Natural killer cell treated with Interleukin-12 subunit alpha and Interleukin-12 subunit beta and Interleukin-15 and Interleukin-18, amount 100 ng/mL, for 72 hours (primary cell): ENCODE data around the gene ZNF280B. TPM values are rescaled to one million over a fixed set of nuclear protein-coding genes. Genes with fewer than 3 reads are reported as not detected.
"Not testable (repeated sequence)": the region's sequence is repeated elsewhere in the genome, so short reads cannot be mapped to it uniquely, and the experiment has no call there.

ENCODE experiments used
- ATAC-seq, 2 donors: fragments of 150-1000 bp; cut with Tn5 transposase in 1 of 2; sonication (Bioruptor Pico), chemical (Tn5 transposase) in 1 of 2; 2 replicates each; pipeline ENCODE4 v1.10.0; 2021
- DNase-seq: peaks from one replicate; pipeline ENCODE4 v3.0.0; 2022; ENCODE audit warnings: low spot score
- H3K27ac Mint-ChIP-seq, 2 donors: 1 replicate in 1 of 2; 2 replicates in 1 of 2; pipeline ENCODE4 v1.8.0; 2022; ENCODE audit warnings: mixed read lengths in 2 of 2, mild to moderate bottlenecking in 1 of 2, moderate library complexity in 1 of 2
- H3K27me3 Mint-ChIP-seq, 2 donors: 1 replicate in 1 of 2; 2 replicates in 1 of 2; pipeline ENCODE4 v1.8.0; 2022; ENCODE audit warnings: mixed read lengths in 2 of 2
- H3K36me3 Mint-ChIP-seq: one replicate; pipeline ENCODE4 v1.8.0; 2022; ENCODE audit warnings: mixed read lengths
- H3K4me1 Mint-ChIP-seq, 2 donors: 1 replicate in 1 of 2; 2 replicates in 1 of 2; pipeline ENCODE4 v1.8.0; 2022; ENCODE audit warnings: low read depth in 2 of 2, mixed read lengths in 2 of 2, mild to moderate bottlenecking in 1 of 2
- H3K4me3 Mint-ChIP-seq: one replicate; pipeline ENCODE4 v1.8.0; 2022; ENCODE audit warnings: mixed read lengths
- H3K9me3 Mint-ChIP-seq: 2 replicates; pipeline ENCODE4 v1.8.0; 2022; ENCODE audit warnings: mixed read lengths
- total RNA-seq, 2 donors: library from RNA; stranded (reverse); gene quantifications; one replicate each; pipeline ENCODE4 v1.2.3, GENCODE V29; 2022

The ZNF280B gene
- total RNA-seq, 2 donors from 2014 or later = 3.3 to 4.1 TPM

GRCh38 chr22:22479116-22479515 lies 29.4 kb downstream of the ZNF280B start:
- ATAC-seq = no peak
- Mint-ChIP-seq H3K27ac (no peak overlapping the region), H3K36me3 (no peaks in the 10 kb centered on the region), H3K4me1 (no peaks in the 10 kb centered on the region), H3K27me3 (no peaks in the 10 kb centered on the region), H3K4me3 (no peak overlapping the region), H3K9me3 (no peaks in the 10 kb centered on the region)
- DNase-seq = no peak

- ATAC-seq (no peak), DNase-seq (no peak)
- Mint-ChIP-seq H3K4me1 (no peaks in the 10 kb centered on the region), H3K36me3 (no peaks in the 10 kb centered on the region), H3K9me3 (no peaks in the 10 kb centered on the region), H3K4me3 (no peak overlapping the region), H3K27me3 (no peaks in the 10 kb centered on the region), H3K27ac (no peak overlapping the region)
Measured at GRCh38 chr22:22478470-22478869, 30.1 kb downstream of the ZNF280B start.

GRCh38 chr22:22474733-22475132 lies 33.8 kb downstream of the ZNF280B start:
- Mint-ChIP-seq H3K36me3 (peaks cover 2% of the 10 kb centered on the region), H3K9me3 (peaks cover 2% of the 10 kb centered on the region), H3K4me3 (no peak overlapping the region), H3K27ac (no peak overlapping the region), H3K27me3 (peaks cover 0 to 6% of the 10 kb centered on the region in 2 donors), H3K4me1 (no peaks in the 10 kb centered on the region)
- no peak for DNase-seq
- no peak for ATAC-seq

- not testable (repeated sequence) for DNase-seq, H3K27ac Mint-ChIP-seq, H3K4me3 Mint-ChIP-seq, ATAC-seq, H3K9me3 Mint-ChIP-seq, H3K4me1 Mint-ChIP-seq
- Mint-ChIP-seq H3K27me3 (peaks cover 0 to 17% of the 10 kb centered on the region in 2 donors), H3K36me3 (peaks cover 10% of the 10 kb centered on the region)
Measured at GRCh38 chr22:22471104-22471503, 37.4 kb downstream of the ZNF280B start.

- no peak for ATAC-seq
- Mint-ChIP-seq H3K4me3 (no peak overlapping the region), H3K27ac (no peak overlapping the region), H3K4me1 (no peaks in the 10 kb centered on the region), H3K36me3 (peaks cover 10% of the 10 kb centered on the region), H3K9me3 (peaks cover 10% of the 10 kb centered on the region), H3K27me3 (peaks cover 6 to 18% of the 10 kb centered on the region in 2 donors)
- no peak for DNase-seq
Measured at GRCh38 chr22:22469527-22469926, 39.0 kb downstream of the ZNF280B start.

- H3K4me3 Mint-ChIP-seq, H3K27ac Mint-ChIP-seq, ATAC-seq, H3K9me3 Mint-ChIP-seq, DNase-seq, H3K4me1 Mint-ChIP-seq: not testable (repeated sequence)
- Mint-ChIP-seq H3K36me3 (peaks cover 10% of the 10 kb centered on the region), H3K27me3 (peaks cover 12 to 23% of the 10 kb centered on the region in 2 donors)
Measured at GRCh38 chr22:22468794-22469469, 39.6 kb downstream of the ZNF280B start.

GRCh38 chr22:22467112-22467511 lies 41.4 kb downstream of the ZNF280B start:
- Mint-ChIP-seq H3K27ac (no peak overlapping the region), H3K9me3 (peaks cover 10% of the 10 kb centered on the region), H3K4me3 (no peak overlapping the region), H3K36me3 (peaks cover 10% of the 10 kb centered on the region), H3K27me3 (peaks cover 16 to 33% of the 10 kb centered on the region in 2 donors), H3K4me1 (no peaks in the 10 kb centered on the region)
- ATAC-seq = no peak
- DNase-seq = no peak

- H3K9me3 Mint-ChIP-seq = peaks cover 10% of the 10 kb centered on the region
- peaks cover 24 to 30% of the 10 kb centered on the region in 2 donors for H3K27me3 Mint-ChIP-seq
- ATAC-seq = no peak
- no peaks in the 10 kb centered on the region for H3K4me1 Mint-ChIP-seq
- H3K36me3 Mint-ChIP-seq = peaks cover 10% of the 10 kb centered on the region
- H3K4me3 Mint-ChIP-seq = no peak overlapping the region
- H3K27ac Mint-ChIP-seq = no peak overlapping the region
- no peak for DNase-seq
Measured at GRCh38 chr22:22465782-22466181, 42.8 kb downstream of the ZNF280B start.

- peaks cover 10% of the 10 kb centered on the region for H3K9me3 Mint-ChIP-seq
- peaks cover 10% of the 10 kb centered on the region for H3K36me3 Mint-ChIP-seq
- ATAC-seq = no peak
- peaks cover 24 to 30% of the 10 kb centered on the region in 2 donors for H3K27me3 Mint-ChIP-seq
- H3K4me1 Mint-ChIP-seq = no peaks in the 10 kb centered on the region
- H3K27ac Mint-ChIP-seq = no peak overlapping the region
- DNase-seq = no peak
- no peak overlapping the region for H3K4me3 Mint-ChIP-seq
Measured at GRCh38 chr22:22465094-22465602, 43.4 kb downstream of the ZNF280B start.

- H3K27ac Mint-ChIP-seq = no peak overlapping the region
- no peak overlapping the region for H3K4me3 Mint-ChIP-seq
- ATAC-seq (no peak), DNase-seq (no peak)
- H3K9me3 Mint-ChIP-seq = peaks cover 7% of the 10 kb centered on the region
- H3K4me1 Mint-ChIP-seq = no peaks in the 10 kb centered on the region
- H3K27me3 Mint-ChIP-seq = peaks cover 24 to 25% of the 10 kb centered on the region in 2 donors
- H3K36me3 Mint-ChIP-seq = peaks cover 7% of the 10 kb centered on the region
Measured at GRCh38 chr22:22464541-22465054, 43.9 kb downstream of the ZNF280B start.

- no peak overlapping the region for H3K4me3 Mint-ChIP-seq
- peaks cover 7% of the 10 kb centered on the region for H3K9me3 Mint-ChIP-seq
- peaks cover 24% of the 10 kb centered on the region in 2 donors for H3K27me3 Mint-ChIP-seq
- ATAC-seq = no peak
- DNase-seq = no peak
- H3K27ac Mint-ChIP-seq = no peak overlapping the region
- peaks cover 7% of the 10 kb centered on the region for H3K36me3 Mint-ChIP-seq
- no peaks in the 10 kb centered on the region for H3K4me1 Mint-ChIP-seq
Measured at GRCh38 chr22:22463855-22464540, 44.5 kb downstream of the ZNF280B start.

- no peak for ATAC-seq
- Mint-ChIP-seq H3K27ac (no peak overlapping the region), H3K9me3 (peaks cover 10% of the 10 kb centered on the region), H3K27me3 (peaks cover 24% of the 10 kb centered on the region in 2 donors), H3K4me3 (no peak overlapping the region), H3K4me1 (no peaks in the 10 kb centered on the region), H3K36me3 (peaks cover 16% of the 10 kb centered on the region)
- no peak for DNase-seq
Measured at GRCh38 chr22:22462813-22463567, 45.6 kb downstream of the ZNF280B start.

GRCh38 chr22:22461583-22461982 lies 47.0 kb downstream of the ZNF280B start:
- DNase-seq (no peak), ATAC-seq (no peak)
- Mint-ChIP-seq H3K4me1 (no peaks in the 10 kb centered on the region), H3K27me3 (peaks cover 22 to 24% of the 10 kb centered on the region in 2 donors), H3K36me3 (peaks cover 16% of the 10 kb centered on the region), H3K9me3 (peaks cover 10% of the 10 kb centered on the region), H3K4me3 (no peak overlapping the region), H3K27ac (no peak overlapping the region)
